WTC11 (cell line): ENCODE data around the gene PAIP2. TPM values are rescaled to one million over a fixed set of nuclear protein-coding genes. Genes with fewer than 3 reads are reported as not detected.
A peak's percentile ranks its signal among the peaks of the same experiment; 100 is the strongest.
"Not testable (repeated sequence)": the region's sequence is repeated elsewhere in the genome, so short reads cannot be mapped to it uniquely, and the experiment has no call there.

Experiments used
- ATAC-seq: fragments of 200-7000 bp; cut with Tn5 transposase; 2 replicates; pipeline ENCODE4 v1.10.0; 2021; ENCODE audit warnings: mild to moderate bottlenecking, moderate library complexity
- CTCF ChIA-PET: fragments of 300-600 bp; sonication (Branson Sonifier 250); formaldehyde crosslinking; loops from one replicate; lab custom pipeline; 2021; ENCODE audit warnings: antibody characterized with exemption; lab: Charles Lee
- POLR2A ChIA-PET: fragments of 350-600 bp; sonication (Branson Sonifier 250); formaldehyde crosslinking; loops from one replicate; lab custom pipeline; 2021; ENCODE audit warnings: antibody characterized with exemption; lab: Charles Lee
- DNase-seq: peaks from one replicate; pipeline ENCODE4 v3.0.0; 2021; ENCODE audit warnings: low spot score
- H3K27ac Mint-ChIP-seq: 2 replicates; pipeline ENCODE4 v1.8.0; 2021; ENCODE audit warnings: mixed read lengths
- H3K27me3 Mint-ChIP-seq: 2 replicates; pipeline ENCODE4 v1.8.0; 2021; ENCODE audit warnings: low read depth, mild to moderate bottlenecking, moderate library complexity, mixed read lengths
- H3K36me3 Mint-ChIP-seq: 2 replicates; pipeline ENCODE4 v1.8.0; 2021; ENCODE audit warnings: mixed read lengths
- H3K4me1 Mint-ChIP-seq: 2 replicates; pipeline ENCODE4 v1.8.0; 2022; ENCODE audit warnings: mixed read lengths
- H3K4me3 Mint-ChIP-seq: 2 replicates; pipeline ENCODE4 v1.8.0; 2021; ENCODE audit warnings: mild to moderate bottlenecking, moderate library complexity, mixed read lengths
- H3K9me3 Mint-ChIP-seq: 2 replicates; pipeline ENCODE4 v1.8.0; 2021; ENCODE audit warnings: mixed read lengths
- AFF4 ChIP-seq: sonication (generic); formaldehyde crosslinking; IDR thresholded peaks from 2 replicates; pipeline ENCODE4 v1.8.1; 2023; ENCODE audit warnings: mild to moderate bottlenecking, missing genetic modification reagents, borderline replicate concordance
- CREM ChIP-seq: sonication (generic); formaldehyde crosslinking; IDR thresholded peaks from 2 replicates; pipeline ENCODE4 v1.8.1; 2022; ENCODE audit warnings: mild to moderate bottlenecking, missing genetic modification reagents, moderate library complexity
- E2F4 ChIP-seq: sonication (generic); formaldehyde crosslinking; IDR thresholded peaks from 2 replicates; pipeline ENCODE4 v1.8.1; 2022; ENCODE audit warnings: low read depth, mild to moderate bottlenecking, moderate library complexity, missing genetic modification reagents, borderline replicate concordance
- EMX1 ChIP-seq: fragments of 250-450 bp; sonication (Bioruptor Pico); IDR thresholded peaks from 2 replicates; pipeline ENCODE4 v1.8.0; 2021; ENCODE audit warnings: mild to moderate bottlenecking
- FOXP1 ChIP-seq: sonication (generic); formaldehyde crosslinking; IDR thresholded peaks from 2 replicates; pipeline ENCODE4 v1.8.0; 2022; ENCODE audit warnings: missing genetic modification reagents, mild to moderate bottlenecking, moderate library complexity, borderline replicate concordance
- NFYB ChIP-seq: sonication (generic); formaldehyde crosslinking; conservative IDR thresholded peaks from 2 replicates; pipeline ENCODE4 v1.8.0; 2022; ENCODE audit warnings: low read depth, missing genetic modification reagents
- NR2C2 ChIP-seq: sonication (generic); formaldehyde crosslinking; IDR thresholded peaks from 2 replicates; pipeline ENCODE4 v1.8.0; 2022; ENCODE audit warnings: mild to moderate bottlenecking, missing genetic modification reagents
- RELA ChIP-seq: sonication (generic); formaldehyde crosslinking; IDR thresholded peaks from 2 replicates; pipeline ENCODE4 v1.8.1; 2022; ENCODE audit warnings: missing genetic modification reagents, mild to moderate bottlenecking, borderline replicate concordance
- SP1 ChIP-seq: sonication (generic); formaldehyde crosslinking; conservative IDR thresholded peaks from 2 replicates; pipeline ENCODE4 v1.8.1; 2022; ENCODE audit warnings: missing genetic modification reagents
- ZNF121 ChIP-seq: sonication (generic); formaldehyde crosslinking; IDR thresholded peaks from 2 replicates; pipeline ENCODE4 v1.8.0; 2023; ENCODE audit warnings: missing genetic modification reagents
- ZNF263 ChIP-seq: sonication (generic); formaldehyde crosslinking; IDR thresholded peaks from 2 replicates; pipeline ENCODE4 v1.8.1; 2022; ENCODE audit warnings: low read depth, mild to moderate bottlenecking, moderate library complexity, missing genetic modification reagents
- ZNF317 ChIP-seq: sonication (generic); formaldehyde crosslinking; IDR thresholded peaks from 2 replicates; pipeline ENCODE4 v1.8.1; 2023; ENCODE audit warnings: low read depth, mild to moderate bottlenecking, moderate library complexity, missing genetic modification reagents, borderline replicate concordance
- ZNF512 ChIP-seq: sonication (generic); formaldehyde crosslinking; IDR thresholded peaks from 2 replicates; pipeline ENCODE4 v1.8.1; 2022; ENCODE audit warnings: missing genetic modification reagents, borderline replicate concordance
- total RNA-seq: library from RNA; stranded (reverse); gene quantifications from 3 replicates; pipeline ENCODE4 v1.2.3, GENCODE V29; 2021

PAIP2 gene
- total RNA-seq, 1 experiment from 2014 or later: 126 TPM

DNA sequence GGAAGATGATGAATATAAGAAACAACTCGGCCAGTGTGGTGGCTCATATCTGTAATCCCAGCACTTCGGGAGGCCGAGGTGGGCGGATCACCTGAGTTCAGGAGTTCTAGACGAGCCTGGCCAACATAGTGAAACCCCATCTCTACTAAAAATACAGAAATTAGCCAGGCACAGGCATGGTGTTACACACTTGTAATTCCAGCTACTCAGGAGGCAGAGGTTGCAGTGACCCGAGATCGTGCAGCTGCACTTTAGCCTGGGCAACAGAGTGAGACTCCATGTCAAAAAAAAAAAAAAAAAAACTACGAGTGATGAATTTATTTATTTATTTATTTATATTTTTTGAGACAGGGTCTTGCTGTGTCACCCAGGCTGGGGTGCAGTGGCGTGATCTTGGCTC, 6.2 kb downstream of the PAIP2 start:
- TF ChIP-seq ZNF121: peak; percentile 54; the same call in 1 of the 2 replicates
- H3K27ac Mint-ChIP-seq, H3K9me3 Mint-ChIP-seq, ATAC-seq, H3K4me3 Mint-ChIP-seq, DNase-seq, H3K27me3 Mint-ChIP-seq: not testable (repeated sequence)
- Mint-ChIP-seq H3K4me1 (peaks cover 16% of the 10 kb centered on the region), H3K36me3 (peaks cover 40% of the 10 kb centered on the region)
- ChIA-PET CTCF (interaction anchor here (0.7 kb wide), 1 partner anchor 487 kb away, joined by 3 read pairs; no protein-coding TSS in a partner anchor), POLR2A (interaction anchor here (0.6 to 0.7 kb wide), 2 partner anchors 9 to 27 kb away, joined by 3 read pairs; no protein-coding TSS in a partner anchor)

DNA sequence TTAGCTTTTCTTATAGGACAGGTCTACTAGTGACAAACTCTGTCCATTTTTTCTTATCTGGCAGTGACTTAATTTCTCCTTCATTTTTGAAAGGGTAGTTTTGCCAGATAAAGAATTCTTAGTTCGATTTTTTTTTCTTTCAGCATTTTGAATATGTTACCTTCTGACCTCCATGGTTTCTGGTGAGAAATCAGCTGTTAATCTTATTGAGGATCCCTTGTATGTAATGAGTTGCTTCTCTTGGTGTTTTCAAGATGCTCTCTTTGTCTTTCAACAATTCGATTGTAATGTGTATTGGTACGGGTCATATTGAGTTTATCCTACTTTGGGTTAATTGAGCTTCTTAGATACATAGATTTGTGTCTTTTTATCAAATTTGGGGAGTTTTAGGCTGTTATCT, 12.5 kb downstream of the PAIP2 start:
- H3K9me3 Mint-ChIP-seq: no peaks in the 10 kb centered on the region
- H3K4me3 Mint-ChIP-seq: no peak overlapping the region
- POLR2A ChIA-PET: interaction anchor here (1.5 kb wide), 1 partner anchor 12 kb away, joined by 5 read pairs; the partner anchor contains the start of gene PAIP2
- DNase-seq: no peak
- no peak overlapping the region for H3K27ac Mint-ChIP-seq
- H3K36me3 Mint-ChIP-seq: peaks cover 18% of the 10 kb centered on the region
- CTCF ChIA-PET: no interaction called here
- H3K27me3 Mint-ChIP-seq: no peaks in the 10 kb centered on the region
- no peak for ATAC-seq
- peaks cover 4% of the 10 kb centered on the region for H3K4me1 Mint-ChIP-seq
- TF ChIP-seq ZNF317 (CRISPR knock-in tag) (peak; percentile 74), E2F4 (CRISPR knock-in tag) (no peak)
- TF ChIP-seq, all 79 proteins: peak for 1

DNA sequence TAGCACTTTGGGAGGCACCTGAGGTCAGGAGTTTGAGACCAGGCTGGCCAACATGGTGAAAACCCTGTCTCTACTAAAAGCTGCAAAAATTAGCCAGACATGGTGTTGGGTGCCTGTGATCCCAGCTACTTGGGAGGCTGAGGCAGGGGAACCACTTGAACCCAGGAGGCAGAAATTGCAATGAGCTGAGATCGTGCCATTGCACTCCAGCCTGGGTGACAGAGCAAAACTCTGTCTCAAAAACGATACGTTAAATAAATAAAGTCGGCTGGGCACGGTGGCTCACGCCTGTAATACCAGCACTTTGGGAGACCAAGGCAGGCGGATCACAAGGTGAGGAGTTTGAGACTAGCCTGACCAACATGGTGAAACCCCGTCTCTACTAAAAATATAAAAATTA, 14.2 kb downstream of the PAIP2 start:
- H3K27ac Mint-ChIP-seq, POLR2A ChIA-PET, H3K4me1 Mint-ChIP-seq, H3K4me3 Mint-ChIP-seq, ATAC-seq, DNase-seq, H3K9me3 Mint-ChIP-seq, H3K27me3 Mint-ChIP-seq: not testable (repeated sequence)
- CTCF ChIA-PET: interaction anchor here (1.5 kb wide), 1 partner anchor 14 kb away, joined by 3 read pairs; the partner anchor contains the start of gene PAIP2
- peaks cover 18% of the 10 kb centered on the region for H3K36me3 Mint-ChIP-seq

- Mint-ChIP-seq H3K4me1 (peaks cover 4% of the 10 kb centered on the region), H3K27me3 (no peaks in the 10 kb centered on the region), H3K4me3 (no peak overlapping the region), H3K27ac (0 out of 2 replicates have a peak overlapping the region, but pooled peaks have one; percentile 44), H3K36me3 (peaks cover 21% of the 10 kb centered on the region), H3K9me3 (no peaks in the 10 kb centered on the region)
- no peak for DNase-seq
- ChIA-PET POLR2A (interaction anchor here (1.2 kb wide), 1 partner anchor 61 kb away, joined by 3 read pairs; no protein-coding TSS in a partner anchor), CTCF (no interaction called here)
- no peak for ATAC-seq
- TF ChIP-seq AFF4 (CRISPR knock-in tag) (no peak), EMX1 (CRISPR knock-in tag) (no peak), RELA (CRISPR knock-in tag) (no peak), SP1 (no peak), CREM (CRISPR knock-in tag) (no peak)
These were observed 16.4 kb downstream of the PAIP2 start for GRCh38 chr5:139358064-139358463.

DNA sequence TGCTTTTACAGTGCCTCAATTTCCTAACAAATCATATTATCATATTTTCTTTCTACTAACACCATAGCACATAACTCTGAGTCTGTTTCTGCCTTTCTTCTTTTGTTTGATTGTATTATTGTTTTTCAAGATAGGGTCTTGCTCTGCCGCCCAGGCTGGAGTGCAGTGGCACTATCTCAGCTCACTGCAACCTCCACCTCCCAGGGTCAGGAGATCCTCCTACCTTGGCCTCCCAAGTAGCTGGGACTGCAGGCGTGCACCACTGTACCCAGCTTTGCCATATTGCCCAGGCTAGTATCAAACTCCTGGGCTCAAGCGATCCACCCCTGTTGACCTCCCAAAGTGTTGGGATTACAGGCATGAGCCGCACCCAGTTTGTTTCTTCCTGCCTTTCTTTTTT, 18.7 kb downstream of the PAIP2 start:
- Mint-ChIP-seq H3K4me3 (no peak overlapping the region), H3K36me3 (peaks cover 34% of the 10 kb centered on the region), H3K9me3 (no peaks in the 10 kb centered on the region), H3K4me1 (peaks cover 4% of the 10 kb centered on the region)
- no peak for ATAC-seq
- ChIA-PET CTCF (no interaction called here), POLR2A (interaction anchor here (0.7 kb wide), 1 partner anchor 512 kb away, joined by 3 read pairs; no protein-coding TSS in a partner anchor)
- no peak for DNase-seq
- TF ChIP-seq ZNF512 (CRISPR knock-in tag) (no peak), NFYB (CRISPR knock-in tag) (no peak), FOXP1 (no peak), NR2C2 (CRISPR knock-in tag) (no peak), ZNF263 (CRISPR knock-in tag) (no peak)
- TF ChIP-seq, all 79 proteins: peak for 0
- Mint-ChIP-seq H3K27ac (no peak overlapping the region), H3K27me3 (no peaks in the 10 kb centered on the region)
